GM21526 (cell line): ENCODE measurements around the gene LRRC15.

ENCODE experiments used
- ATAC-seq: cut with Tn5 transposase; IDR thresholded peaks from one replicate; pipeline ENCODE4 v1.9.1; 2021; ENCODE audit warnings: moderate library complexity; ENCODE audit not compliant: unreplicated experiment, low FRiP score

The LRRC15 gene

DNA sequence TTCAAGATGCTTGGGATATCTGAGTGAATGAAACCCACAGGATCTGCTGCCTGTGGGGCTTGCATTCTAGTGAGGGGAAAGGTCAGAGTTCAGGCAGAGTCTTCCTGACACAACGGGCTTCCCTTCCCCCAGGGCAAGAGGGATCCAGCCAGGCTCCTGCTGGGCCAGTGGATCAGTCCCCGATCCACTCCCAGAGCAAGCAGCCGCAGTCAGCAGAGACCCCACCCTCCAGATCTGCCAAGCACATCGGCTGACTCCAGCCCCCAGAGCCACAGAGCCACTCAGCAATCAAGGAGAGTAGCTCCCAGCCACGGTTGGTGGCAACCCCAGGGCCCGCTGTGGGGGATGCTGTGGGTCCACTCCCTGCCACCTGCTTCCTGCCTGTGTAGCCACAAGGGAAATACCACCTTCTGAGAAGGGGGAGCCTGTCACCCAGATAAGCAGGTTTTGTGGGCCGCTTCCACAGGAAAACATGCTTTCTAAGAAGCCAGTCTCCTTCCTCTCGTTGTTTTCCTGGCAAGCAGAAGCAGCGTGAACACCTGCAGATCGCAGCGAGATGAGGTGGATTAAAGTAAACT is 63.3 kb downstream of the LRRC15 start:
- peak; percentile 38 for ATAC-seq

DNA sequence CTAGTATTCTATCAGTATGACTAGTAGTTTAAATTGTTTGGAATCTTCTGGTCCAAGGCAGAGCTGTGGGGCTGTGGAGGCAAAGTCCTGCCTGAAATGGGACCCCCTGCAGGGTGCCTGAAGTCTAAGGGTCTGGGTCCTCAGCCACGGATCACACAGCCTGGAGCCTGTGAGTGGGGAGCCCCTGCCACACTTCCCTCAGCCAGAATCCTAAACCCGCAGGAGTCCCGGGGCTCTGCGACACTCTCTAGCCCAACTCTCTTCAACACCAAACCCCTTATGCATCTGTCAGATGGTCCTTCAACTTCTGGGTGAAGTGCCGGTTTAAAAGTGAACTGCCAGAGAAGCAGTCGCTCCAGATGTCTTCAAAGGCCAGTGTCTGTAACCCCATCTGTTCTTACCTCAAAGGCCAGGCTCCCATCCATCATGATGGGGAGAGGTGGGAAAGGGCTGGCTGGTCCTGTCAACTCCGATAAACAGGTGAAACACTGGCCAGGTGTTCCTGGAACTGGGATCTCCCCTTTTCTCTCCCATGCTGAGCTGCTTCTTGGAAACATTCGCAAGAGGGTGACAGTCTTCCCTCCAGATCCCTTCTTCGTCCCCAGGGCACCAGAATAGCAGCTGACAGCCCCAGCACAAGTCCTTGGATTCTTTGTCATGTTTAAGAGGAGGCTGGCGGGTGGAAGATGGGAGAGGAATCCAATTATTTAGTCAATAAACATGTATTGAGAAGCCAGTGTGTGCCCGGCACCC is 64.0 kb downstream of the LRRC15 start:
- no peak for ATAC-seq
